ENCODE data around the gene SHH. TPM values are rescaled to one million over a fixed set of nuclear protein-coding genes. Genes with fewer than 3 reads are reported as not detected.

Gene SHH
- total RNA-seq, 1 experiment from 2014 or later = 4.7 TPM

DNA sequence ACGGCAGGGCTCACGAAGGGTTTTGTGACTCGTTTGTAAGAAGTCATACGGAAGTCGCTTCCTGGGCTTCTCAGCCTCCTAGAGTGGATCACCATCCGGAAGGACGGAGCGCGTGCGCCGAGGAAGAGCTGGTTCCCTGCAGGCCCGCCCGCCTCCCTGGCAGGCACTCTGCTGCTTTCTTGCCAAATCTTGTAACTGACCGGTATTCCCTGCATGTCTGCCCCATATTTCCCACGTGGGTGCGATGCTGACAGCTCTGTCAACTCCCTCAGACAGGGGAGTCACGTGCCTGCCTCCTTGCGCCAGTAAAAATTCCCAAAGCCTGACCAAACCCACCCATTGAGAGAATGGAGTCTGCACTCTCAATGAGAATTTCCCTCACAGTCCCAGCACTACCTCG, 12.7 kb downstream of the SHH start:
- no peak for DNase-seq
- ChIA-PET CTCF (no interaction called here), POLR2A (interaction anchor here (0.6 kb wide), 1 partner anchor 13 kb away, joined by 4 read pairs; no protein-coding TSS in a partner anchor)
- Histone ChIP-seq H3K9me3 (no peaks in the 10 kb centered on the region), H3K4me3 (ENCODE audit: low read depth, low read length) (no peak overlapping the region), H3K27me3 (replicated peaks; ENCODE audit: control insufficient read depth, insufficient read depth, low read length) (no peaks in the 10 kb centered on the region), H3K36me3 (ENCODE audit: control insufficient read depth, insufficient read depth, low read length) (no peaks in the 10 kb centered on the region), H3K4me1 (peaks cover 8% of the 10 kb centered on the region; the same call in 1 of the 2 replicates)
- H3K4me1 Mint-ChIP-seq (ENCODE audit: low read depth, unreplicated experiment) = no peaks in the 10 kb centered on the region
- no peaks in the 10 kb centered on the region for H3K27me3 Mint-ChIP-seq (ENCODE audit: insufficient read depth, unreplicated experiment)
- TF ChIP-seq, protein P1, sequence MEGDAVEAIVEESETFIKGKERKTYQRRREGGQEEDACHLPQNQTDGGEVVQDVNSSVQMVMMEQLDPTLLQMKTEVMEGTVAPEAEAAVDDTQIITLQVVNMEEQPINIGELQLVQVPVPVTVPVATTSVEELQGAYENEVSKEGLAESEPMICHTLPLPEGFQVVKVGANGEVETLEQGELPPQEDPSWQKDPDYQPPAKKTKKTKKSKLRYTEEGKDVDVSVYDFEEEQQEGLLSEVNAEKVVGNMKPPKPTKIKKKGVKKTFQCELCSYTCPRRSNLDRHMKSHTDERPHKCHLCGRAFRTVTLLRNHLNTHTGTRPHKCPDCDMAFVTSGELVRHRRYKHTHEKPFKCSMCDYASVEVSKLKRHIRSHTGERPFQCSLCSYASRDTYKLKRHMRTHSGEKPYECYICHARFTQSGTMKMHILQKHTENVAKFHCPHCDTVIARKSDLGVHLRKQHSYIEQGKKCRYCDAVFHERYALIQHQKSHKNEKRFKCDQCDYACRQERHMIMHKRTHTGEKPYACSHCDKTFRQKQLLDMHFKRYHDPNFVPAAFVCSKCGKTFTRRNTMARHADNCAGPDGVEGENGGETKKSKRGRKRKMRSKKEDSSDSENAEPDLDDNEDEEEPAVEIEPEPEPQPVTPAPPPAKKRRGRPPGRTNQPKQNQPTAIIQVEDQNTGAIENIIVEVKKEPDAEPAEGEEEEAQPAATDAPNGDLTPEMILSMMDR (IDR thresholded peaks at IDR 0.05; ENCODE audit: insufficient read depth in 1 of 2, low read depth in 1 of 2, low read length in 1 of 2, severe bottlenecking in 1 of 2, unreplicated experiment in 1 of 2) = no peak
- intact Hi-C loops (cut with micrococcal nuclease; ENCODE audit: unreplicated experiment) = loop anchor here (5.0 kb wide), 1 partner anchor 1018 kb away; no protein-coding TSS in a partner anchor
- no peak overlapping the region for H3K27ac Mint-ChIP-seq (ENCODE audit: unreplicated experiment)
- BruUV-seq (replicated peaks) = no TSS peak
- peaks cover 6% of the 10 kb centered on the region for H3K36me3 Mint-ChIP-seq (ENCODE audit: insufficient read depth, unreplicated experiment)
- no peak overlapping the region for H3K4me3 Mint-ChIP-seq (ENCODE audit: unreplicated experiment)
- no peaks in the 10 kb centered on the region for H3K9me3 Mint-ChIP-seq (ENCODE audit: unreplicated experiment)

DNA sequence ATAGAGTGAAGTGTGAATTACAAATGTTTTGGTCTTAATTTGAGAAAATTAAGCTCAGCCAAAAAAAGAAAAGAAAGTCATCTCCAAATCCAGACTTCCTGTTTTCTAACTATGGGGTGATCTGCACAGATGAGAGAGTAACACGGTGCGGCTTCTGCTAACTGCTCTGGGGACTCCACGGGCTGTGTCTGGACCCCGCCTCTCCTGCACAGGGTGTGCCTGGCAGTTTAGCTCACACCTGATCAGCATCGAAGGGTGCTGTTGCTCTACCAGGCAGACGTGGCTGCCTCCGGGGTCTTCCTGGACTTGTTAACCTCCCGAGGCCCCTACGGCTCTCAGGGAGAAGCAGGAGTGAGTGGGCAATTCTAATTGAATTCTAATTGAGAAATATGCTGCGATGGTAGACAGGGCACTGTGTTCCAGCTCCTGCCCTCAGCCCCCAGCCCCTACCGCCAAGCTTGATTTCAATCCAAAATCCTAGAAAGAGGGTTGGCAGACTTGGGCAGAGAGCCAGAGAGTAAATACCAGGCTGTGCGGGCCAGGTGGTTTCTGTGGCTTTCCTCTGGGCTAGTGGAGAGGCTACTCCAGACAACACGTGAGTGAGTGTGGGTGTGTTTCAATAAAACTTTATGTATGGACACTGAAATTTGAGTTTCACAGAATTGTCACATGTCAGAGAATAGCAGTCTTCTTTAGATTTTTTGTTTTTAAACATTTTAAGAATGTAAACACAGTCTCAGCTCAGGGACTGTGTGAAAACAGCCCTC, 13.4 kb downstream of the SHH start:
- ChIA-PET CTCF (no interaction called here), POLR2A (interaction anchor here (0.6 kb wide), 1 partner anchor 12 kb away, joined by 4 read pairs; no protein-coding TSS in a partner anchor)
- peaks cover 5% of the 10 kb centered on the region for H3K36me3 Mint-ChIP-seq (ENCODE audit: insufficient read depth, unreplicated experiment)

More for the DNA sequence above, 13.4 kb downstream of the SHH start:
- Mint-ChIP-seq H3K9me3 (ENCODE audit: unreplicated experiment) (no peaks in the 10 kb centered on the region), H3K4me1 (ENCODE audit: low read depth, unreplicated experiment) (no peaks in the 10 kb centered on the region), H3K27me3 (ENCODE audit: insufficient read depth, unreplicated experiment) (no peaks in the 10 kb centered on the region), H3K27ac (ENCODE audit: unreplicated experiment) (no peak overlapping the region), H3K4me3 (ENCODE audit: unreplicated experiment) (no peak overlapping the region)
- H3K4me1 ChIP-seq = peaks cover 7% of the 10 kb centered on the region; the same call in 1 of the 2 replicates
- no peak overlapping the region for H3K4me3 ChIP-seq (ENCODE audit: low read depth, low read length)
- DNase-seq = no peak
- BruUV-seq (replicated peaks) = no TSS peak
- intact Hi-C loops (cut with micrococcal nuclease; ENCODE audit: unreplicated experiment) = loop anchor here (5.0 kb wide), 1 partner anchor 1018 kb away; no protein-coding TSS in a partner anchor
- H3K9me3 ChIP-seq = no peaks in the 10 kb centered on the region
- H3K27me3 ChIP-seq (replicated peaks; ENCODE audit: control insufficient read depth, insufficient read depth, low read length) = no peaks in the 10 kb centered on the region
- H3K36me3 ChIP-seq (ENCODE audit: control insufficient read depth, insufficient read depth, low read length) = no peaks in the 10 kb centered on the region
- TF ChIP-seq, protein P1 (IDR thresholded peaks at IDR 0.05; ENCODE audit: insufficient read depth in 1 of 2, low read depth in 1 of 2, low read length in 1 of 2, severe bottlenecking in 1 of 2, unreplicated experiment in 1 of 2) = no peak
